A549 (cell line): ENCODE data around the gene HEATR5B. TPM values are rescaled to one million over a fixed set of nuclear protein-coding genes. Genes with fewer than 3 reads are reported as not detected.

ENCODE experiments used
- ATAC-seq, 2 experiments: fragments of 200-7000 bp in 1 of 2; fragments of >200 bp in 1 of 2; cut with Nextera tagmentation in 1 of 2; cut with Tn5 transposase in 1 of 2; 3 replicates each; pipeline versions ENCODE4 v1.8.0 to v1.9.1; 2018 to 2020; ENCODE audit warnings: mild to moderate bottlenecking in 1 of 2, moderate library complexity in 1 of 2
- CTCF ChIA-PET: fragments of 300-600 bp; sonication (Branson Sonifier 250); formaldehyde crosslinking; extraction: SDS; loops from one replicate; lab custom pipeline; 2021; ENCODE audit warnings: antibody characterized with exemption, inconsistent platforms; lab: Yijun Ruan, JAX
- POLR2A ChIA-PET: fragments of 350-600 bp; formaldehyde crosslinking; extraction: SDS; loops from one replicate; lab custom pipeline; 2021; ENCODE audit warnings: antibody characterized with exemption, inconsistent platforms; lab: Yijun Ruan, JAX
- DNase-seq, 2 experiments: peaks; one replicate each; pipeline versions ENCODE4 v3.0.0 to v3.0.0-alpha.2; 2011 to 2016; ENCODE audit warnings: low read depth in 1 of 2, low spot score in 1 of 2
- FAIRE-seq: peaks from 2 replicates; lab custom pipeline; 2011; peaks lifted over from hg19 to GRCh38; lab: Jason Lieb, UNC
- H3K27ac ChIP-seq, 2 experiments: fragments of >200 bp; sonication (Bioruptor Twin); formaldehyde crosslinking; 3 replicates each; pipeline ENCODE4 v1.5.1; 2016 to 2017
- H3K4me1 ChIP-seq: fragments of >200 bp; sonication (Bioruptor Twin); formaldehyde crosslinking; 3 replicates; pipeline ENCODE4 v1.6.1; 2016
- H3K4me2 ChIP-seq: fragments of >200 bp; sonication (Bioruptor Twin); formaldehyde crosslinking; 3 replicates; pipeline ENCODE4 v1.6.1; 2016
- H3K4me3 ChIP-seq: fragments of >200 bp; sonication (Bioruptor Twin); formaldehyde crosslinking; 3 replicates; pipeline ENCODE4 v1.5.1; 2016
- H3K9me3 ChIP-seq: fragments of >200 bp; sonication (Bioruptor Twin); formaldehyde crosslinking; 3 replicates; pipeline ENCODE4 v1.6.1; 2016
- BHLHE40 ChIP-seq: IDR thresholded peaks from 2 replicates; pipeline ENCODE4 v1.6.1; 2012; ENCODE audit warnings: low read depth, low read length, inconsistent platforms
- CBX2 ChIP-seq: fragments of 200-600 bp; sonication (generic); IDR thresholded peaks from 2 replicates; pipeline ENCODE4 v1.6.1; 2016; ENCODE audit warnings: low read depth, mild to moderate bottlenecking, borderline replicate concordance
- CBX8 ChIP-seq: fragments of 200-600 bp; sonication (generic); IDR thresholded peaks from 2 replicates; pipeline ENCODE4 v1.6.1; 2016
- CEBPB ChIP-seq, 2 experiments: fragments of >200 bp in 1 of 2; sonication (Bioruptor Twin) in 1 of 2; formaldehyde crosslinking in 1 of 2; IDR thresholded peaks; 2 replicates each; pipeline ENCODE4 v1.6.1; 2012 to 2016
- CHD4 ChIP-seq: fragments of 200-600 bp; sonication (generic); IDR thresholded peaks from 2 replicates; pipeline ENCODE4 v1.6.1; 2016; ENCODE audit warnings: antibody characterized with exemption, mild to moderate bottlenecking, borderline replicate concordance
- EHF ChIP-seq: fragments of 250-450 bp; sonication (Bioruptor Pico); IDR thresholded peaks from 2 replicates; pipeline ENCODE4 v1.5.0; 2020; ENCODE audit warnings: mild to moderate bottlenecking
- EHMT2 ChIP-seq: fragments of 200-600 bp; sonication (generic); IDR thresholded peaks from 2 replicates; pipeline ENCODE4 v1.6.1; 2016; ENCODE audit warnings: antibody characterized with exemption, low read depth, mild to moderate bottlenecking, moderate library complexity
- ESRRA ChIP-seq: fragments of 150-350 bp; IDR thresholded peaks from 2 replicates; pipeline ENCODE4 v1.6.1; 2014; ENCODE audit warnings: mild to moderate bottlenecking, low read length, borderline replicate concordance
- FOSB ChIP-seq: fragments of 250-450 bp; sonication (Bioruptor Pico); IDR thresholded peaks from 2 replicates; pipeline ENCODE4 v1.5.0; 2020; ENCODE audit warnings: mild to moderate bottlenecking, moderate library complexity
- FOSL2 ChIP-seq, 2 experiments: fragments of 450-650 bp in 1 of 2; fragments of >200 bp in 1 of 2; sonication (Bioruptor Twin) in 1 of 2; formaldehyde crosslinking; IDR thresholded peaks; 2 replicates each; pipeline versions ENCODE4 v1.5.0 to v1.6.1; 2016 to 2020; ENCODE audit warnings: mild to moderate bottlenecking in 1 of 2, moderate library complexity in 1 of 2
- FOXS1 ChIP-seq: fragments of 250-450 bp; sonication (Bioruptor Pico); IDR thresholded peaks from 2 replicates; pipeline ENCODE4 v1.5.0; 2020; ENCODE audit warnings: mild to moderate bottlenecking, moderate library complexity
- GATA3 ChIP-seq: IDR thresholded peaks from 2 replicates; pipeline ENCODE4 v1.6.1; 2012; ENCODE audit warnings: borderline replicate concordance
- HDAC2 ChIP-seq: fragments of 200-600 bp; sonication (generic); IDR thresholded peaks from 2 replicates; pipeline ENCODE4 v1.6.1; 2016
- HMGXB4 ChIP-seq: fragments of 250-450 bp; sonication (Bioruptor Pico); IDR thresholded peaks from 2 replicates; pipeline ENCODE4 v1.5.0; 2021; ENCODE audit warnings: mild to moderate bottlenecking, moderate library complexity, borderline replicate concordance
- HOXB5 ChIP-seq: fragments of 250-450 bp; sonication (Bioruptor Pico); IDR thresholded peaks from 2 replicates; pipeline ENCODE4 v1.5.0; 2020; ENCODE audit warnings: mild to moderate bottlenecking, moderate library complexity
- JUN ChIP-seq, 2 experiments: fragments of >200 bp; sonication (Bioruptor Twin); formaldehyde crosslinking; IDR thresholded peaks; 2 replicates in 1 of 2; 3 replicates in 1 of 2; pipeline ENCODE4 v1.6.1; 2016 to 2017
- MAFK ChIP-seq: fragments of 450-650 bp; IDR thresholded peaks from 2 replicates; pipeline ENCODE4 v1.6.1; 2014; ENCODE audit not compliant: partially characterized antibody
- MAZ ChIP-seq: fragments of 150-350 bp; IDR thresholded peaks from 2 replicates; pipeline ENCODE4 v1.6.1; 2014; ENCODE audit warnings: antibody characterized with exemption, low read depth, low read length, borderline replicate concordance
- MYC ChIP-seq: IDR thresholded peaks from 2 replicates; pipeline ENCODE4 v1.6.1; 2012; ENCODE audit warnings: mild to moderate bottlenecking, inconsistent platforms, low read length, improper control_type of control experiment, borderline replicate concordance
- NFE2L2 ChIP-seq: fragments of 150-350 bp; conservative IDR thresholded peaks from 2 replicates; pipeline ENCODE4 v1.6.1; 2014; ENCODE audit warnings: low read length
- NPAS2 ChIP-seq: fragments of 250-450 bp; sonication (Bioruptor Pico); IDR thresholded peaks from 2 replicates; pipeline ENCODE4 v1.8.0; 2022; ENCODE audit warnings: mild to moderate bottlenecking, moderate library complexity, borderline replicate concordance
- PBX3 ChIP-seq: IDR thresholded peaks from 2 replicates; pipeline ENCODE4 v1.6.1; 2012
- POLR2A ChIP-seq: IDR thresholded peaks from 2 replicates; pipeline ENCODE4 v1.6.1; 2012; ENCODE audit warnings: mild to moderate bottlenecking, low read length
- POLR2AphosphoS2 ChIP-seq: conservative IDR thresholded peaks from 2 replicates; pipeline ENCODE4 v1.6.1; 2012; ENCODE audit warnings: low read length, improper control_type of control experiment, inconsistent platforms
- RCOR1 ChIP-seq: fragments of 150-350 bp; IDR thresholded peaks from 2 replicates; pipeline ENCODE4 v1.6.1; 2014; ENCODE audit warnings: antibody characterized with exemption, low read length, low read depth
- RNF2 ChIP-seq: fragments of 200-600 bp; sonication (generic); IDR thresholded peaks from 2 replicates; pipeline ENCODE4 v1.6.1; 2016; ENCODE audit warnings: low read depth, mild to moderate bottlenecking, antibody characterized with exemption, moderate library complexity, borderline replicate concordance
- SMC3 ChIP-seq: fragments of >200 bp; sonication (Bioruptor Twin); formaldehyde crosslinking; IDR thresholded peaks from 3 replicates; pipeline ENCODE4 v1.6.1; 2018; ENCODE audit warnings: inconsistent platforms
- SREBF2 ChIP-seq: fragments of 450-650 bp; IDR thresholded peaks from 2 replicates; pipeline ENCODE4 v1.6.1; 2014; ENCODE audit warnings: mild to moderate bottlenecking, moderate library complexity
- TFCP2L1 ChIP-seq: fragments of 250-450 bp; sonication (Bioruptor Pico); IDR thresholded peaks from 2 replicates; pipeline ENCODE4 v1.5.0; 2021; ENCODE audit warnings: mild to moderate bottlenecking
- ZFP36 ChIP-seq: fragments of 450-650 bp; IDR thresholded peaks from 2 replicates; pipeline ENCODE4 v1.6.1; 2014; ENCODE audit warnings: borderline replicate concordance; ENCODE audit not compliant: partially characterized antibody
- ZNF302 ChIP-seq: fragments of 250-450 bp; sonication (Bioruptor Pico); IDR thresholded peaks from 2 replicates; pipeline ENCODE4 v1.9.0; 2021; ENCODE audit warnings: inconsistent platforms, mild to moderate bottlenecking, moderate library complexity
- WGBS: methylation state at CpG from one replicate; pipeline ENCODE4 v1.1.6; 2017; ENCODE audit errors: missing lambda C conversion rate; 5-methylcytosine and 5-hydroxymethylcytosine counted together
- polyA minus RNA-seq: library from RNA; depleted of rRNA, polyadenylated mRNA; stranded (reverse); fragments of >200 nt; gene quantifications from 2 replicates; pipeline ENCODE4 v1.2.3, GENCODE V29; 2011; rRNA and poly(A)+ RNA removed
- polyA plus RNA-seq, 4 experiments: library from polyadenylated mRNA; depleted of rRNA in 3 of 4; stranded (reverse); fragments of >200 nt; fragmentation: RNase III in 1 of 4; extraction: RNeasy Plus Mini Kit Qiagen cat#74134 plus additional on column Dnase treatment in 1 of 4; gene quantifications; 2 replicates in 3 of 4; 3 replicates in 1 of 4; pipeline ENCODE4 v1.2.3, GENCODE V29; 2011 to 2017
- TF ChIP-seq, protein P1 (sequence below): IDR thresholded peaks from 2 replicates; pipeline ENCODE4 v1.6.1; 2012
- TF ChIP-seq, protein P2 (sequence below): fragments of 450-650 bp; IDR thresholded peaks from 2 replicates; pipeline ENCODE4 v1.6.1; 2014; ENCODE audit warnings: antibody characterized with exemption
- TF ChIP-seq, protein P3 (sequence below): fragments of >200 bp; sonication (Bioruptor Twin); formaldehyde crosslinking; IDR thresholded peaks from 3 replicates; pipeline ENCODE4 v1.6.1; 2016
- TF ChIP-seq, protein P4 (sequence below): fragments of 250-450 bp; sonication (Bioruptor Pico); IDR thresholded peaks from 2 replicates; pipeline ENCODE4 v1.5.0; 2020; ENCODE audit warnings: low read depth, mild to moderate bottlenecking, moderate library complexity

Gene HEATR5B
- polyA plus RNA-seq (2011; rRNA removed) (25.0 and 26.1 TPM in 2 replicates), polyA plus RNA-seq (2017; fragmentation: RNase III; extraction: RNeasy Plus Mini Kit Qiagen cat#74134 plus additional on column Dnase treatment) (6.6 to 8.4 TPM (median 7.7 TPM) in 3 replicates), polyA minus RNA-seq (24.7 and 26.9 TPM in 2 replicates)
- 4.2 and 5.2 TPM in 2 replicates for polyA plus RNA-seq (2012; cell fraction: cytosol; rRNA removed)
- 8.1 and 11.8 TPM in 2 replicates for polyA plus RNA-seq (2012; cell fraction: nucleus; rRNA removed)

DNA sequence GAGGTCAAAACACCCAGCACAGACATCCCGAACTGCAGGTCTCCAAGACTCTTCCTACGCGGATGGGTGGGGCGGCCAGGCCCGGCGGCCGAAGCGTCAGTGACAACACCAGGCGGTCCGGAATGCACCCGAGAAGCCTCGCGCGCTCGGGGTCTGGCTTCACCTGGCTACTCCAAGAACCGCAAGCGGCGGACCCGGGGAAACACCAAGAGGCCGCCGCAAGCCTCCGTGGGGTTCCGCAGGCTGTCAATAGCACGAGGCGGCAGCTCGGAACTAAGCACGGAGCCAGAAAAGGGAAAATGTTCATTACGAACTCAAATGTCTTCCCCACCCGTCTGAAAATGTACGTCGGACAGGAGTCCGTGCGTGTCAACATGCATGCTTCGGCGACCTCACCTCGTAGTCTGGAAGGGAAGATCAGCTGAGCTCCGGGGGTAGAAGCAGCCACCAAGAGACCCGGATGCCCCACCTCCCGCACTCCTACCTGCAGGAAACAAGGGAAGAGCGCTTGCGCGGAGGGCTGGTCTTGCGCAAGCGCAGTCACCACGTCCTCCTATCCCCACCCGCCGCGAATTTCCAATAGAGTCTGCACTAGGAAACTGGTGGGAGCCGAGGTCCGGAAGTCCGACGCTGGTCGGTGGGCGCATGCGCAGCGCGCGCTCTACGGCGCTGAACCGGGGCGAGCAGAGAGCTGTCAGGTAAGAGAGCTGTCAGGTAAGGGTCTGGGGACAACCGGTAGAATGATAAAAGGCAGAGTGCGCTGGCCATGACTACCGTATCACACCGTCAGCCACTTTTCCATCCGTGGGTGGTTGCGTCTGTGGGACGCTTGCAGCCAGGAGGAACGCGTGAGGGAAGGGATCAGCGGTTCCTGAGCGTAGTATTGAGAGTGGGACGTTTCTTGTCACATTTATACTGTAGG lies at the start of gene HEATR5B, which contains the start of gene GPATCH11:
Gene HEATR5B (minus strand): TSS at position 500 of the 922 bp plus-strand sequence. CDS start 958 bp downstream, outside the sequence.
Gene GPATCH11 (plus strand): TSS at position 646 of the 922 bp plus-strand sequence. CDS start 3,864 bp downstream, outside the sequence.
- Histone ChIP-seq H3K4me1 (peaks cover 16% of the 10 kb centered on the region; the same call in 2 of the 3 replicates), H3K4me2 (peak within 1 kb of the TSS; percentile 90), H3K27ac (peak within 1 kb of the TSS; percentile 72 to 87), H3K4me3 (peak within 1 kb of the TSS; percentile 74), H3K9me3 (no peaks in the 10 kb centered on the region)
- ChIA-PET CTCF (no interaction called here), POLR2A (interaction anchor here (0.6 to 1.4 kb wide), 4 partner anchors 20 to 117 kb away, joined by 3 to 6 read pairs (median 4); partner anchors contain the start of gene EIF2AK2)
- DNase-seq, result peak; percentile 98 to 99
- peak; percentile 95 to 97 for ATAC-seq
- FAIRE-seq, result peak; percentile 54
- 2% methylated on average over 63 of the region's 74 CpGs for WGBS
- TF ChIP-seq EHF (CRISPR knock-in tag) (no peak), FOSL2 (IDR thresholded peaks at IDR 0.05) (no peak), FOSL2 (CRISPR knock-in tag; IDR thresholded peaks at IDR 0.05) (no peak), CBX2 (no peak), JUN (IDR thresholded peaks at IDR 0.05) (peak; percentile 39 to 73; a peak in 2 of 5 replicates), HDAC2 (peak; percentile 51; the same call in 1 of the 2 replicates), BHLHE40 (no peak), CHD4 (no peak), HMGXB4 (CRISPR knock-in tag) (no peak), POLR2AphosphoS2 (no peak), MYC (0 out of 2 replicates have a peak, but pooled peaks have one; percentile 1), RNF2 (no peak), POLR2A (peak; percentile 48), ESRRA (no peak), TFCP2L1 (no peak), FOSB (CRISPR knock-in tag) (no peak), RCOR1 (no peak), EHMT2 (no peak), PBX3 (0 out of 2 replicates have a peak, but pooled peaks have one; percentile 42), CBX8 (no peak), SREBF2 (no peak), HOXB5 (no peak), SMC3 (no peak), MAFK (no peak), ZFP36 (no peak), GATA3 (no peak), MAZ (no peak), FOXS1 (CRISPR knock-in tag) (no peak), NPAS2 (CRISPR knock-in tag) (no peak), ZNF302 (CRISPR knock-in tag) (no peak), NFE2L2 (no peak), CEBPB (IDR thresholded peaks at IDR 0.05) (peak; percentile 67 to 91)
- TF ChIP-seq, protein P1, sequence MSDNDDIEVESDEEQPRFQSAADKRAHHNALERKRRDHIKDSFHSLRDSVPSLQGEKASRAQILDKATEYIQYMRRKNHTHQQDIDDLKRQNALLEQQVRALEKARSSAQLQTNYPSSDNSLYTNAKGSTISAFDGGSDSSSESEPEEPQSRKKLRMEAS, result peak; percentile 84
- TF ChIP-seq, protein P2, sequence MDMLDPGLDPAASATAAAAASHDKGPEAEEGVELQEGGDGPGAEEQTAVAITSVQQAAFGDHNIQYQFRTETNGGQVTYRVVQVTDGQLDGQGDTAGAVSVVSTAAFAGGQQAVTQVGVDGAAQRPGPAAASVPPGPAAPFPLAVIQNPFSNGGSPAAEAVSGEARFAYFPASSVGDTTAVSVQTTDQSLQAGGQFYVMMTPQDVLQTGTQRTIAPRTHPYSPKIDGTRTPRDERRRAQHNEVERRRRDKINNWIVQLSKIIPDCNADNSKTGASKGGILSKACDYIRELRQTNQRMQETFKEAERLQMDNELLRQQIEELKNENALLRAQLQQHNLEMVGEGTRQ, result no peak
- TF ChIP-seq, protein P3, sequence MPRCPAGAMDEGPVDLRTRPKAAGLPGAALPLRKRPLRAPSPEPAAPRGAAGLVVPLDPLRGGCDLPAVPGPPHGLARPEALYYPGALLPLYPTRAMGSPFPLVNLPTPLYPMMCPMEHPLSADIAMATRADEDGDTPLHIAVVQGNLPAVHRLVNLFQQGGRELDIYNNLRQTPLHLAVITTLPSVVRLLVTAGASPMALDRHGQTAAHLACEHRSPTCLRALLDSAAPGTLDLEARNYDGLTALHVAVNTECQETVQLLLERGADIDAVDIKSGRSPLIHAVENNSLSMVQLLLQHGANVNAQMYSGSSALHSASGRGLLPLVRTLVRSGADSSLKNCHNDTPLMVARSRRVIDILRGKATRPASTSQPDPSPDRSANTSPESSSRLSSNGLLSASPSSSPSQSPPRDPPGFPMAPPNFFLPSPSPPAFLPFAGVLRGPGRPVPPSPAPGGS, result 0 out of 3 replicates have a peak, but pooled peaks have one; percentile 42
- TF ChIP-seq, protein P4, sequence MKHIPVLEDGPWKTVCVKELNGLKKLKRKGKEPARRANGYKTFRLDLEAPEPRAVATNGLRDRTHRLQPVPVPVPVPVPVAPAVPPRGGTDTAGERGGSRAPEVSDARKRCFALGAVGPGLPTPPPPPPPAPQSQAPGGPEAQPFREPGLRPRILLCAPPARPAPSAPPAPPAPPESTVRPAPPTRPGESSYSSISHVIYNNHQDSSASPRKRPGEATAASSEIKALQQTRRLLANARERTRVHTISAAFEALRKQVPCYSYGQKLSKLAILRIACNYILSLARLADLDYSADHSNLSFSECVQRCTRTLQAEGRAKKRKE (CRISPR knock-in tag), result no peak
